SK-N-MC (cell line): Measurements from ENCODE around the gene PYY.

Source experiments
- EZH2 ChIP-seq: fragments of 200-600 bp; sonication (generic); IDR thresholded peaks from one replicate; pipeline ENCODE4 v1.6.1; 2017; ENCODE audit warnings: antibody characterized with exemption
- POLR2AphosphoS5 ChIP-seq: IDR thresholded peaks from 2 replicates; pipeline ENCODE4 v1.6.1; 2012; ENCODE audit warnings: mild to moderate bottlenecking, low read depth, low read length, borderline replicate concordance

DNA sequence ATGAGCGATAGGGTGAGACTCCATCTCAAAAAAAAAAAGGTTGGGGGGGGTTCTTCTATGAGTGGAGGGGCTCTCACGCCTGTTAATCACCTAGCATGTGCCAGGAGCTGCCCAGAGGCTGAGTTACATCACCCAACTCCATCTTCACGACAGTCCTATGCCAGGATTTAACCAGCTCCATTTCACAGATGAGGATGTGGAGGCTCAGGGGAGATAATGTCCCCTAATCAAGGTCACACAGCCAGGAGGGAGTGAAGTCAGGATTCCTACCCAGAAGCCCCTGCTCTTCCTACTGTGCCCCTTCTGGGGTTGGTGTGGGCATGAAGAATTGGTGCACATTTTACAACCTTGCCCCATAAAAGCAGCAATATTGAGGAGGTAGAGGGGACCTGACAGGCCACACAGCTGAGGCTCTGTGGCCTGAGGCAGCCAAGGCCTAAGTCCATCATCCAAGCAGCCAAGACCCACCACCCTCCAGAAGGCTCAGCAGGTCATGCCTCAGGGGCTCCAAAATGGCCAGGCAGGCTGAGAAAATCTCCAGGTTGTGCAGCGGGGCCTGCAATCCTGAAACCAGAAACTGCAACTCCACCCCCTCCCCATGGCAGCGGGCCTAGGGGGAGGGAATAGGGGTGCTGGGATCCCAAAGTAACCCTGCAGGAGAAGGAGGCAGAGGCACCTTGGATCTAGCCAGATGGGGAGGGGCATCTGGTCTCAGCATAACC, 18.4 kb downstream of the PYY start:
- TF ChIP-seq EZH2 (no peak), POLR2AphosphoS5 (no peak)
